Mesendoderm (in vitro differentiated cells): ENCODE results near the gene RAB3GAP2. TPM values are rescaled to one million over a fixed set of nuclear protein-coding genes. Genes with fewer than 3 reads are reported as not detected.
A peak's percentile ranks its signal among the peaks of the same experiment; 100 is the strongest.

Source experiments
- small RNA-seq: library from polyadenylated mRNA; stranded (forward); fragments of <200 nt; extraction: miRNeasy Mini kit (QIAGEN cat#:217004); gene quantifications from one replicate; pipeline ENCODE3, GENCODE V24; 2013; ENCODE audit not compliant: insufficient read depth

Gene RAB3GAP2

Small RNA genes lying within 50 kb of the gene (small RNA-seq; reads per million reads assigned to genes)
- 0.54 reads per million for gene MIR194-1
- gene MIR215: 12.5 reads per million, percentile 88 among the genes with 10 or more reads in this experiment
- gene MIR664A: not detected
- gene SNORA36B: 0.54 reads per million
